ENCODE results near the gene PHLDB3.

DNA sequence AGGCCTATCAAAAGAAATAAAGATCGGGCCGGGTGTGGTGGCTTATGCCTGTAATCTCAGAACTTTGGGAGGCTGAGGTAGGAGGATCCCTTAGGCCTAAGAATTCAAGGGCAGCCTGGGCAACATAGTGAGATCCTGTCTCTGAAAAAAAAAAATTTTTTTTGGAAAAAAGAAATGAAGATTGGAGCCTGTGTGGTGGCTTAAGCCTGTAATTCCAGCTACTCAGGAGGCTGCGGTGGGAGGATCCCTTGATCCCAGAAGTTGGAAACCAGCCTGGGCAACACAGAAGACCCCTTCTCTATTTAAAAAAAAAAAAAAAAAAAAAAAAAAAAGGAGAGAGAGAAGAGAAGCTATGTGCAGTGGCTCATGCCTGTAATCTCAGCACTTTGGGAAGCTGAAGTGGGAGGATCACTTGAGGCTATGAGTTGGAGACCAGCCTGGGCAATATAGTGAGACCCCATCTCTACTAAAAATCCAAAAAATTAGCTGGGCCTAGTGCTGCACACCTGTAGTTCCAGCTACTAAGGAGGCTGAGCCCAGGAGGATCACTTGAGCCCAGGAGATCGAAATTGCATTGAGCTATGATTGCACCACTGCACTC is 24.5 kb downstream of the PHLDB3 start:
- TF ChIP-seq, protein P1, sequence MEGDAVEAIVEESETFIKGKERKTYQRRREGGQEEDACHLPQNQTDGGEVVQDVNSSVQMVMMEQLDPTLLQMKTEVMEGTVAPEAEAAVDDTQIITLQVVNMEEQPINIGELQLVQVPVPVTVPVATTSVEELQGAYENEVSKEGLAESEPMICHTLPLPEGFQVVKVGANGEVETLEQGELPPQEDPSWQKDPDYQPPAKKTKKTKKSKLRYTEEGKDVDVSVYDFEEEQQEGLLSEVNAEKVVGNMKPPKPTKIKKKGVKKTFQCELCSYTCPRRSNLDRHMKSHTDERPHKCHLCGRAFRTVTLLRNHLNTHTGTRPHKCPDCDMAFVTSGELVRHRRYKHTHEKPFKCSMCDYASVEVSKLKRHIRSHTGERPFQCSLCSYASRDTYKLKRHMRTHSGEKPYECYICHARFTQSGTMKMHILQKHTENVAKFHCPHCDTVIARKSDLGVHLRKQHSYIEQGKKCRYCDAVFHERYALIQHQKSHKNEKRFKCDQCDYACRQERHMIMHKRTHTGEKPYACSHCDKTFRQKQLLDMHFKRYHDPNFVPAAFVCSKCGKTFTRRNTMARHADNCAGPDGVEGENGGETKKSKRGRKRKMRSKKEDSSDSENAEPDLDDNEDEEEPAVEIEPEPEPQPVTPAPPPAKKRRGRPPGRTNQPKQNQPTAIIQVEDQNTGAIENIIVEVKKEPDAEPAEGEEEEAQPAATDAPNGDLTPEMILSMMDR (IDR thresholded peaks at IDR 0.05): no peak
- TF ChIP-seq POLR2AphosphoS5 (IDR thresholded peaks at IDR 0.05): no peak
- TF ChIP-seq POLR2A (IDR thresholded peaks at IDR 0.05): no peak
